Liver (tissue), 9 donors: ENCODE results near the gene FBXO47. TPM values are rescaled to one million over a fixed set of nuclear protein-coding genes. Genes with fewer than 3 reads are reported as not detected.
A peak's percentile ranks its signal among the peaks of the same experiment; 100 is the strongest.

ENCODE experiments used
- DNase-seq: peaks from one replicate; pipeline ENCODE4 v3.0.0-alpha.2; 2017; ENCODE audit warnings: low spot score
- H3K27ac ChIP-seq, 2 donors: one replicate each; pipeline ENCODE4 v1.7.0; 2013; ENCODE audit warnings: inconsistent platforms in 2 of 2, low read length in 2 of 2, control low read depth in 1 of 2, low read depth in 1 of 2, mild to moderate bottlenecking in 1 of 2
- H3K27me3 ChIP-seq, 4 donors: one replicate each; pipeline versions ENCODE4 v1.6.1 to v1.7.0; 2013; ENCODE audit warnings: low read length in 3 of 4, inconsistent platforms in 1 of 4, mild to moderate bottlenecking in 1 of 4, moderate library complexity in 1 of 4; ENCODE audit not compliant: control insufficient read depth in 4 of 4, insufficient read depth in 4 of 4
- H3K36me3 ChIP-seq, 4 donors: one replicate each; pipeline versions ENCODE4 v1.6.1 to v1.7.0; 2013; ENCODE audit warnings: low read length in 3 of 4, mild to moderate bottlenecking in 3 of 4, low read depth in 1 of 4, moderate library complexity in 1 of 4; ENCODE audit not compliant: control insufficient read depth in 4 of 4, insufficient read depth in 3 of 4
- H3K4me1 ChIP-seq, 4 donors: one replicate each; pipeline versions ENCODE4 v1.6.1 to v1.7.0; 2013; ENCODE audit warnings: low read length in 3 of 4, mild to moderate bottlenecking in 3 of 4, moderate library complexity in 1 of 4; ENCODE audit not compliant: control insufficient read depth in 4 of 4, insufficient read depth in 4 of 4
- H3K4me3 ChIP-seq, 3 donors: one replicate each; pipeline versions ENCODE4 v1.6.1 to v1.7.0; 2013; ENCODE audit warnings: low read length in 3 of 3, control low read depth in 1 of 3, low read depth in 1 of 3, mild to moderate bottlenecking in 1 of 3
- H3K9ac ChIP-seq, 2 donors: one replicate each; pipeline ENCODE4 v1.7.0; 2013; ENCODE audit warnings: low read length in 2 of 2, mild to moderate bottlenecking in 2 of 2, moderate library complexity in 2 of 2, control low read depth in 1 of 2, low read depth in 1 of 2
- H3K9me3 ChIP-seq, 4 donors: one replicate each; pipeline versions ENCODE4 v1.6.1 to v1.7.0; 2013; ENCODE audit warnings: low read length in 3 of 4; ENCODE audit not compliant: control insufficient read depth in 4 of 4
- FOXA1 ChIP-seq: IDR thresholded peaks from 2 replicates; pipeline ENCODE4 v1.6.1; 2016; ENCODE audit warnings: antibody characterized with exemption
- FOXA2 ChIP-seq: IDR thresholded peaks from 2 replicates; pipeline ENCODE4 v1.6.1; 2016; ENCODE audit warnings: antibody characterized with exemption
- GABPA ChIP-seq, 2 donors: IDR thresholded peaks in 1 of 2; conservative IDR thresholded peaks in 1 of 2; 2 replicates each; pipeline ENCODE4 v1.6.1; 2016; ENCODE audit warnings: antibody characterized with exemption in 2 of 2, mild to moderate bottlenecking in 1 of 2, moderate library complexity in 1 of 2
- HNF4A ChIP-seq, 2 donors: conservative IDR thresholded peaks; 2 replicates each; pipeline ENCODE4 v1.6.1; 2016; ENCODE audit warnings: antibody characterized with exemption in 2 of 2, mild to moderate bottlenecking in 2 of 2
- HNF4G ChIP-seq: IDR thresholded peaks from 2 replicates; pipeline ENCODE4 v1.6.1; 2016; ENCODE audit warnings: antibody characterized with exemption
- JUND ChIP-seq, 2 donors: IDR thresholded peaks; 2 replicates each; pipeline ENCODE4 v1.6.1; 2016; ENCODE audit warnings: antibody characterized with exemption in 2 of 2
- MAX ChIP-seq: IDR thresholded peaks from 2 replicates; pipeline ENCODE4 v1.6.1; 2016; ENCODE audit warnings: antibody characterized with exemption
- NR2F2 ChIP-seq: IDR thresholded peaks from 2 replicates; pipeline ENCODE4 v1.6.1; 2016; ENCODE audit warnings: antibody characterized with exemption
- RAD21 ChIP-seq, 2 donors: IDR thresholded peaks; 2 replicates each; pipeline ENCODE4 v1.6.1; 2016; ENCODE audit warnings: antibody characterized with exemption in 2 of 2, mild to moderate bottlenecking in 2 of 2
- REST ChIP-seq: IDR thresholded peaks from 2 replicates; pipeline ENCODE4 v1.6.1; 2016; ENCODE audit warnings: antibody characterized with exemption, mild to moderate bottlenecking
- RXRA ChIP-seq, 2 donors: IDR thresholded peaks; 2 replicates each; pipeline ENCODE4 v1.6.1; 2017 to 2018; ENCODE audit warnings: antibody characterized with exemption in 2 of 2, mild to moderate bottlenecking in 1 of 2
- SP1 ChIP-seq: IDR thresholded peaks from 2 replicates; pipeline ENCODE4 v1.6.1; 2018; ENCODE audit warnings: antibody characterized with exemption, mild to moderate bottlenecking
- TAF1 ChIP-seq: conservative IDR thresholded peaks from 2 replicates; pipeline ENCODE4 v1.6.1; 2016; ENCODE audit warnings: antibody characterized with exemption, mild to moderate bottlenecking
- YY1 ChIP-seq: IDR thresholded peaks from 2 replicates; pipeline ENCODE4 v1.6.1; 2016; ENCODE audit warnings: antibody characterized with exemption, mild to moderate bottlenecking
- WGBS: extraction: QIAGEN DNeasy Blood & Tissue Kit; methylation state at CpG from one replicate; pipeline ENCODE4 v1.1.7; 2013; 5-methylcytosine and 5-hydroxymethylcytosine counted together
- polyA plus RNA-seq, 2 donors: library from polyadenylated mRNA; stranded (reverse) in 1 of 2; unstranded in 1 of 2; fragments of 200-250 nt in 1 of 2; fragments of >200 nt in 1 of 2; fragmentation: Nextera tagmentation in 1 of 2; extraction: Ambion mirVana in 1 of 2; gene quantifications; one replicate each; pipeline versions ENCODE4 v1.2.1 to v1.2.3, GENCODE V29; 2013 to 2015
- total RNA-seq, 2 donors: library from RNA; depleted of rRNA; stranded (reverse); fragments of >200 nt; gene quantifications; one replicate each; pipeline ENCODE4 v1.2.3, GENCODE V29; 2014
- TF ChIP-seq, protein P1 (sequence below): IDR thresholded peaks from 2 replicates; pipeline ENCODE4 v1.6.1; 2016; ENCODE audit warnings: antibody characterized with exemption
- TF ChIP-seq, protein P2 (sequence below): IDR thresholded peaks from 2 replicates; pipeline ENCODE4 v1.6.1; 2016; ENCODE audit warnings: antibody characterized with exemption
- TF ChIP-seq, protein P3 (sequence below): fragments of 150-350 bp; IDR thresholded peaks from 2 replicates; pipeline ENCODE4 v1.5.1; 2017; ENCODE audit warnings: improper control_type of control experiment, low read depth, low read length; ENCODE audit not compliant: missing input control
- donor health status: healthy.
- donor health status: healthy.
- donor health status: healthy.
- donor health status: healthy.
- donor health status: healthy.

FBXO47 gene
- total and polyA plus RNA-seq, 4 donors, result not detected

DNA sequence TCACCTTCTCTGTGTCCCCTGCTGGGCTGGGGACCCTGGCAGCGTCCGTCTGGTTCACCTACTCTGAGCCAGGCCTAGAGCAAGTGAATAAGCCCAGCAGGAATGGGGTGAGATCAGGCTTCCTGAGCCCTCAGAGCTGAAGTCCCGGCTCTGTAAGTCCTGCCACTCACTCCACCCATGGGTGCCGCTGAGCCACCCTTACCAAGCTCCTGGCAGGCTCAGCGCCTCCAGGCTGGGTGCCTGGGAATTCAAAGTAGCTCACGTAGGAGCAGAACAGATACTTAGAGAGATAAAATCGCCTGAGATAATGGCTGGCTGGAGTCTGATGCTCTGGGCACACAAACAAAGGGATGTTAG is 51.6 kb downstream of the FBXO47 start:
- H3K4me1 ChIP-seq, result peaks cover 17 to 49% (median 31%) of the 10 kb centered on the region in 4 donors
- DNase-seq, result no peak
- no peaks in the 10 kb centered on the region for H3K27me3 ChIP-seq
- H3K4me3 ChIP-seq, result peak overlapping the region in 1 of 3 donors; percentile 20
- H3K27ac ChIP-seq, result no peak overlapping the region
- TF ChIP-seq TAF1, result no peak
- no peak for TF ChIP-seq RAD21 (IDR thresholded peaks at IDR 0.05)
- no peak for TF ChIP-seq JUND (IDR thresholded peaks at IDR 0.05)
- no peak for TF ChIP-seq NR2F2
- no peak for TF ChIP-seq FOXA2
- TF ChIP-seq HNF4A (conservative IDR thresholded peaks at IDR 0.05), result no peak
- TF ChIP-seq REST, result no peak
- TF ChIP-seq, protein P1, sequence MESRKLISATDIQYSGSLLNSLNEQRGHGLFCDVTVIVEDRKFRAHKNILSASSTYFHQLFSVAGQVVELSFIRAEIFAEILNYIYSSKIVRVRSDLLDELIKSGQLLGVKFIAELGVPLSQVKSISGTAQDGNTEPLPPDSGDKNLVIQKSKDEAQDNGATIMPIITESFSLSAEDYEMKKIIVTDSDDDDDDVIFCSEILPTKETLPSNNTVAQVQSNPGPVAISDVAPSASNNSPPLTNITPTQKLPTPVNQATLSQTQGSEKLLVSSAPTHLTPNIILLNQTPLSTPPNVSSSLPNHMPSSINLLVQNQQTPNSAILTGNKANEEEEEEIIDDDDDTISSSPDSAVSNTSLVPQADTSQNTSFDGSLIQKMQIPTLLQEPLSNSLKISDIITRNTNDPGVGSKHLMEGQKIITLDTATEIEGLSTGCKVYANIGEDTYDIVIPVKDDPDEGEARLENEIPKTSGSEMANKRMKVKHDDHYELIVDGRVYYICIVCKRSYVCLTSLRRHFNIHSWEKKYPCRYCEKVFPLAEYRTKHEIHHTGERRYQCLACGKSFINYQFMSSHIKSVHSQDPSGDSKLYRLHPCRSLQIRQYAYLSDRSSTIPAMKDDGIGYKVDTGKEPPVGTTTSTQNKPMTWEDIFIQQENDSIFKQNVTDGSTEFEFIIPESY, result no peak
- TF ChIP-seq, protein P2, sequence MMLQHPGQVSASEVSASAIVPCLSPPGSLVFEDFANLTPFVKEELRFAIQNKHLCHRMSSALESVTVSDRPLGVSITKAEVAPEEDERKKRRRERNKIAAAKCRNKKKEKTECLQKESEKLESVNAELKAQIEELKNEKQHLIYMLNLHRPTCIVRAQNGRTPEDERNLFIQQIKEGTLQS, result no peak
- TF ChIP-seq, protein P3, sequence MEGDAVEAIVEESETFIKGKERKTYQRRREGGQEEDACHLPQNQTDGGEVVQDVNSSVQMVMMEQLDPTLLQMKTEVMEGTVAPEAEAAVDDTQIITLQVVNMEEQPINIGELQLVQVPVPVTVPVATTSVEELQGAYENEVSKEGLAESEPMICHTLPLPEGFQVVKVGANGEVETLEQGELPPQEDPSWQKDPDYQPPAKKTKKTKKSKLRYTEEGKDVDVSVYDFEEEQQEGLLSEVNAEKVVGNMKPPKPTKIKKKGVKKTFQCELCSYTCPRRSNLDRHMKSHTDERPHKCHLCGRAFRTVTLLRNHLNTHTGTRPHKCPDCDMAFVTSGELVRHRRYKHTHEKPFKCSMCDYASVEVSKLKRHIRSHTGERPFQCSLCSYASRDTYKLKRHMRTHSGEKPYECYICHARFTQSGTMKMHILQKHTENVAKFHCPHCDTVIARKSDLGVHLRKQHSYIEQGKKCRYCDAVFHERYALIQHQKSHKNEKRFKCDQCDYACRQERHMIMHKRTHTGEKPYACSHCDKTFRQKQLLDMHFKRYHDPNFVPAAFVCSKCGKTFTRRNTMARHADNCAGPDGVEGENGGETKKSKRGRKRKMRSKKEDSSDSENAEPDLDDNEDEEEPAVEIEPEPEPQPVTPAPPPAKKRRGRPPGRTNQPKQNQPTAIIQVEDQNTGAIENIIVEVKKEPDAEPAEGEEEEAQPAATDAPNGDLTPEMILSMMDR, result no peak
- TF ChIP-seq FOXA1, result no peak
- TF ChIP-seq YY1, result no peak
- TF ChIP-seq SP1, result no peak
- TF ChIP-seq MAX, result no peak
- no peak for TF ChIP-seq HNF4G
- no peak for TF ChIP-seq RXRA (IDR thresholded peaks at IDR 0.05)
- TF ChIP-seq GABPA (IDR thresholded peaks at IDR 0.05 in 1 of 2, conservative IDR thresholded peaks at IDR 0.05 in 1 of 2), result no peak
- no peak overlapping the region for H3K9ac ChIP-seq
- H3K9me3 ChIP-seq, result no peaks in the 10 kb centered on the region
- peaks cover 10 to 42% (median 27%) of the 10 kb centered on the region in 4 donors for H3K36me3 ChIP-seq
- 87% methylated on average over 7 of the region's 7 CpGs for WGBS
